ENCODE measurements around the gene ZNF865. TPM values are rescaled to one million over a fixed set of nuclear protein-coding genes. Genes with fewer than 3 reads are reported as not detected.

Gene ZNF865
- total RNA-seq, 1 experiment from 2014 or later: 21.7 TPM

DNA sequence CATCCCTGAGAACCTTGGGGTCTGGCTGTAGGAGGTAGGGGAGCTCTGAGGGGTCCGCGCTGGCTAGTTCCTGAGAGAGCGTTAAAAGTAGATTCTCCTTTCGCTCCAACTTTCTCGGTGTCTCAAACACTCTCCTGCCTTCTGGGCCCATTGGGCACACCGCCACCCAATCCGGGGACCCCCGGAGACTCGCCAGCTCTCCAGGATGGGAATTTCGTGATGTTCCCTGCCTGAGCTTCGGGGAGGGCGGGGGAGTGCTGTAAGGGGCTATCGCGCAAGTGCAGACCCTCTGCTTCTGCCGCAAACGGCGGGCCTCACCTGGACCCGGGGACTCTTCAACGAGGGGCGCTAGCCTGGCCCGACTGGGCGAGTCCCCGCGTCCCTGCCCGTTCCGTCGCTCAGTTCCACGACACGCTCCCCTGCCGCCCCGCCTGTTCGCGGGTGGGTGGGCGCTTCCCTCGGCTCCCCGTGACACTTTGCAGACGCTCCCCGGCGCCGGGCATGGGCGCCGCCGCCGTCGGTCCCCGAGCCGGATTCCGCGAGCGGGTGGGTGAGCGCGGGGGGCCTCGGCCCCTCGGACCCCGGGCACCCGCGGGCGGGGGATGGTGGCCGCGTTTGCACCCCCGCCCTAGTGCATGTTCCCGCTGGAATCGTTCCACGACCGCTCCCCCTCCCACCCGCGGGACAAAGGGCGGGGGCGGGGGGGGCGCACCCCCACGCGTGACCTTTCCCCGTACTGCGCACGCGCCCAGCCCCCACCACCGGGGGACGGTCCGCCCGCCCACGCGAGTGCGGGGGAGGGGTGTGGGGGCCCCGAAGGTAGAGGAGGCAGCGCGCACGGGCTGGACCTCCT is 42.5 kb downstream of the ZNF865 start, which contains the start of gene CCDC106 (continued):
- TF ChIP-seq, protein P1, sequence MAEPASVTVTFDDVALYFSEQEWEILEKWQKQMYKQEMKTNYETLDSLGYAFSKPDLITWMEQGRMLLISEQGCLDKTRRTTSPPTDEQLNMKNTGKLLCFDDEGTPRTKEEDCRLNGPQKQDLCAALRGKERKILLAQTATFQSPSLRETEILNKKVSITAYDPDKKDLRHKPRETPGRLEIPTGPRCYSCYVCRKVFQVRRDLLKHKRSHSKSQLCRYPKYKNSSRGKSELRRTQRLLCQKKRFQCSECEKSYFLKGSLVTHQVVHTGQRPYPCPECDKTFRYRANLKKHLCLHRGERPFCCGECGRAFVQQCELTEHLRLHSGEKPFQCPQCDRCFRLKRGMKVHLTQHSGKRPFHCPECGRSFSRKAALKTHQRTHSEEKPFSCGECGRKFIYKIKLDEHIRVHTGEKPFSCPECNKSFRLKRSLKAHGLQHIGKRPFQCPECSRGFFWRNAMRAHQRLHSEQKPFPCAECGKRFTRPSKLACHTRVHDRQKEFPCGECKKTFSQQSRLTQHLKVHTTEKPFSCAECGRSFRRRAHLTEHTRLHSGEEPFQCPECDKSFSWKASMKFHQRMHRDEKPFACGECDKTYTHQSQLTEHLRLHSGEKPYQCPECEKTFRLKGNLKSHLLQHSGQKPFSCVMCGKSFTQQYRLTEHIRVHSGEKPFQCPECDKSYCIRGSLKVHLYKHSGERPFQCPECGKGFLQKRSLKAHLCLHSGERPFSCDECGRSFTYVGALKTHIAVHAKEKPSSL (CRISPR knock-in tag; conservative IDR thresholded peaks at IDR 0.05): no peak

DNA sequence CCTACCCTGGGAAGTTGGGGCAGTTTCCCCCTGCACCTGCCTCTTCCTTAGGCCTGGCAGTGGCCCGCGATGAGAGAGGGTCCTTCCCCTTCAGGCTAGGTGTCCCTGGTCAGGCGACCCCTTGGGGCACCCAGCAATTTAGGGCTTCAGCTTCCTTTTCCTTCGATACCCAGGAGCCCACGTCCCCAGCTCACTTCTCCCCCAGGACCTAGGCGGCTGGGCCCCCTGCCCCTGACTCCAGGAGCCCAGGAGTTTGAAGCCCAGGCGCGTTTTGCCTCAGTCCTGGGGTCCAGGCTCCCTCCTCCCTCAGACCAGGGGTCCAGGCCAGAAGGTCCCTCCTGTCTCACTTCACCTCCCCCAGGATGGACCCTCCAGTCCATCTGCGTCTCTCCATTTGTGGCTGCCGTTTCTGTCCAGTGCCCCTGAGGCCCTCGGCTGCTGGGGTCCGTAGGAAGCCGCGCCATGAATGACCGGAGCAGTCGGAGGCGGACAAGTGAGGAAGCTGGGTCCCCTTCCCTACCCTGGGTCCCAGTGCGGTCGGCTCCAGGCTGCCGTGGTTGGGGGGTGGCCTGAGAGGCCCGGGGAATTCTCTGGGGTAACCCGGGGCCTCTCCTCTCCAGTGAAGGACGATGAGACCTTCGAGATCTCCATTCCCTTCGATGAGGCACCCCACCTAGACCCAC is 43.3 kb downstream of the ZNF865 start:
- CTCF ChIA-PET: interaction anchor here (0.9 to 4.6 kb wide), 5 partner anchors 16 to 195 kb away, joined by 3 to 25 read pairs (median 7); partner anchors contain the start of gene ZNF865
- Mint-ChIP-seq H3K4me3 (peak overlapping the region; percentile 78), H3K9me3 (no peaks in the 10 kb centered on the region), H3K27ac (no peak overlapping the region), H3K36me3 (peaks cover 16% of the 10 kb centered on the region), H3K27me3 (ENCODE audit: low read depth) (no peaks in the 10 kb centered on the region), H3K4me1 (peaks cover 21% of the 10 kb centered on the region)
- peak; percentile 5; the same call in 1 of the 2 replicates for ATAC-seq
- POLR2A ChIA-PET: no interaction called here
- TF ChIP-seq, protein P2, sequence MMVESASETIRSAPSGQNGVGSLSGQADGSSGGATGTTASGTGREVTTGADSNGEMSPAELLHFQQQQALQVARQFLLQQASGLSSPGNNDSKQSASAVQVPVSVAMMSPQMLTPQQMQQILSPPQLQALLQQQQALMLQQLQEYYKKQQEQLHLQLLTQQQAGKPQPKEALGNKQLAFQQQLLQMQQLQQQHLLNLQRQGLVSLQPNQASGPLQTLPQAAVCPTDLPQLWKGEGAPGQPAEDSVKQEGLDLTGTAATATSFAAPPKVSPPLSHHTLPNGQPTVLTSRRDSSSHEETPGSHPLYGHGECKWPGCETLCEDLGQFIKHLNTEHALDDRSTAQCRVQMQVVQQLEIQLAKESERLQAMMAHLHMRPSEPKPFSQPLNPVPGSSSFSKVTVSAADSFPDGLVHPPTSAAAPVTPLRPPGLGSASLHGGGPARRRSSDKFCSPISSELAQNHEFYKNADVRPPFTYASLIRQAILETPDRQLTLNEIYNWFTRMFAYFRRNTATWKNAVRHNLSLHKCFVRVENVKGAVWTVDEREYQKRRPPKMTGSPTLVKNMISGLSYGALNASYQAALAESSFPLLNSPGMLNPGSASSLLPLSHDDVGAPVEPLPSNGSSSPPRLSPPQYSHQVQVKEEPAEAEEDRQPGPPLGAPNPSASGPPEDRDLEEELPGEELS (CRISPR knock-in tag; IDR thresholded peaks at IDR 0.05): no peak
- no peak for TF ChIP-seq JUN (CRISPR knock-in tag; IDR thresholded peaks at IDR 0.05)
- no peak for TF ChIP-seq SOX15 (CRISPR knock-in tag; IDR thresholded peaks at IDR 0.05)
- TF ChIP-seq ZNF232 (CRISPR knock-in tag; IDR thresholded peaks at IDR 0.05): no peak
- TF ChIP-seq, protein P3, sequence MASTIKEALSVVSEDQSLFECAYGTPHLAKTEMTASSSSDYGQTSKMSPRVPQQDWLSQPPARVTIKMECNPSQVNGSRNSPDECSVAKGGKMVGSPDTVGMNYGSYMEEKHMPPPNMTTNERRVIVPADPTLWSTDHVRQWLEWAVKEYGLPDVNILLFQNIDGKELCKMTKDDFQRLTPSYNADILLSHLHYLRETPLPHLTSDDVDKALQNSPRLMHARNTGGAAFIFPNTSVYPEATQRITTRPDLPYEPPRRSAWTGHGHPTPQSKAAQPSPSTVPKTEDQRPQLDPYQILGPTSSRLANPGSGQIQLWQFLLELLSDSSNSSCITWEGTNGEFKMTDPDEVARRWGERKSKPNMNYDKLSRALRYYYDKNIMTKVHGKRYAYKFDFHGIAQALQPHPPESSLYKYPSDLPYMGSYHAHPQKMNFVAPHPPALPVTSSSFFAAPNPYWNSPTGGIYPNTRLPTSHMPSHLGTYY (CRISPR knock-in tag; IDR thresholded peaks at IDR 0.05): no peak
- no peak for TF ChIP-seq KAT7 (CRISPR knock-in tag; IDR thresholded peaks at IDR 0.05; ENCODE audit: borderline replicate concordance)
- no peak for DNase-seq (ENCODE audit: low spot score)

DNA sequence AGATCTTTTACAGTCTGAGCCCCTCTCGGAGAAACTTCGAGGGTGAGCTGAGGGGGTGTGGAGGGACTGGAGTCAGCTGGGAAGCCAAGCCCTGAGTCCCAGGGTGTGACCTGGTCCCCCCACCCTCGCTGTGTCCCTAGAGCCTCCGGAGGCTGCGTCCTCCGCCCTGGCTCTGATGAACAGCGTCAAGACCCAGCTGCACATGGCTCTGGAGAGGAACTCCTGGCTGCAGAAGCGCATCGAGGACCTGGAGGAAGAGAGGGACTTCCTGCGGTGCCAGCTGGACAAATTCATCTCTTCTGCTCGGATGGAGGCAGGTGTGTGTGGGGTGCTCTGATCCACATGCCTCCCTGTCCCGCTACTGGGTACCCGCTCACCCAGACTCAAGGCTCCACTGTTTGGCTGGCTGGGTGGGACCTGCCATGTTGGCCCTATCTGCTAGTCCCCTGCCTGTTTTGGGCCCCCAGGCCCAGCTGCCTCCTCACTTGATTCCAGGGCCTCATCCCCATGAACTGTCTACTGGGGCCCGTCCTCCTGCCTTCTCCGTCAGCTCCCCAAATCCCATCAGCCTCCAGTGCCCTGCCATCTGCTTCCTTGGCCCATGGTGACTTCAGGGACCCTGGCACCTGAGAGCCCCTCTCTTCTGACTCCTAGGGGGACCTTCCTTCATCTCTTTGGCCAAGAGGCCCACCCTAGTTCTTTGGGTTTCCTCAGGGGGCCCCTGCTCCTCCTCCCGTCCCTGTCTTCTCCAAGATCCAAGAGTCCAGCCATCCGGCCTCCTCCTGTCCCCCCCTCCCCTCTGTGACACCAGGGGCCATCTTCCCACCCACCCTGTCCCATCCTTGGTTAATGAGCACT is 44.0 kb downstream of the ZNF865 start:
- DNase-seq (ENCODE audit: low spot score): no peak

More for the DNA sequence above, 44.0 kb downstream of the ZNF865 start:
- ChIA-PET CTCF (interaction anchor here (0.8 to 4.6 kb wide), 3 partner anchors 17 to 22 kb away, joined by 3 to 25 read pairs (median 3); no protein-coding TSS in a partner anchor), POLR2A (no interaction called here)
- H3K36me3 Mint-ChIP-seq: peaks cover 16% of the 10 kb centered on the region
- H3K9me3 Mint-ChIP-seq: no peaks in the 10 kb centered on the region
- TF ChIP-seq, protein P4, sequence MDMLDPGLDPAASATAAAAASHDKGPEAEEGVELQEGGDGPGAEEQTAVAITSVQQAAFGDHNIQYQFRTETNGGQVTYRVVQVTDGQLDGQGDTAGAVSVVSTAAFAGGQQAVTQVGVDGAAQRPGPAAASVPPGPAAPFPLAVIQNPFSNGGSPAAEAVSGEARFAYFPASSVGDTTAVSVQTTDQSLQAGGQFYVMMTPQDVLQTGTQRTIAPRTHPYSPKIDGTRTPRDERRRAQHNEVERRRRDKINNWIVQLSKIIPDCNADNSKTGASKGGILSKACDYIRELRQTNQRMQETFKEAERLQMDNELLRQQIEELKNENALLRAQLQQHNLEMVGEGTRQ (CRISPR knock-in tag; IDR thresholded peaks at IDR 0.05): no peak
- TF ChIP-seq, protein P5, sequence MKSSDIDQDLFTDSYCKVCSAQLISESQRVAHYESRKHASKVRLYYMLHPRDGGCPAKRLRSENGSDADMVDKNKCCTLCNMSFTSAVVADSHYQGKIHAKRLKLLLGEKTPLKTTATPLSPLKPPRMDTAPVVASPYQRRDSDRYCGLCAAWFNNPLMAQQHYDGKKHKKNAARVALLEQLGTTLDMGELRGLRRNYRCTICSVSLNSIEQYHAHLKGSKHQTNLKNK (CRISPR knock-in tag; IDR thresholded peaks at IDR 0.05): no peak
- no peak for ATAC-seq
- H3K4me1 Mint-ChIP-seq: peaks cover 18% of the 10 kb centered on the region
- H3K4me3 Mint-ChIP-seq: peak overlapping the region; percentile 78
- H3K27ac Mint-ChIP-seq: no peak overlapping the region
- H3K27me3 Mint-ChIP-seq (ENCODE audit: low read depth): peaks cover 3% of the 10 kb centered on the region; the same call in 1 of the 2 replicates
